A549 (cell line): Measurements from ENCODE around the gene GPX2. TPM values are rescaled to one million over a fixed set of nuclear protein-coding genes. Genes with fewer than 3 reads are reported as not detected.
"Not testable (repeated sequence)": the region's sequence is repeated elsewhere in the genome, so short reads cannot be mapped to it uniquely, and the experiment has no call there.

Experiments used
- ATAC-seq, 2 experiments: fragments of 200-7000 bp in 1 of 2; fragments of >200 bp in 1 of 2; cut with Nextera tagmentation in 1 of 2; cut with Tn5 transposase in 1 of 2; 3 replicates each; pipeline versions ENCODE4 v1.8.0 to v1.9.1; 2018 to 2020; ENCODE audit warnings: mild to moderate bottlenecking in 1 of 2, moderate library complexity in 1 of 2
- CTCF ChIA-PET: fragments of 300-600 bp; sonication (Branson Sonifier 250); formaldehyde crosslinking; extraction: SDS; loops from one replicate; lab custom pipeline; 2021; ENCODE audit warnings: antibody characterized with exemption, inconsistent platforms; lab: Yijun Ruan, JAX
- POLR2A ChIA-PET: fragments of 350-600 bp; formaldehyde crosslinking; extraction: SDS; loops from one replicate; lab custom pipeline; 2021; ENCODE audit warnings: antibody characterized with exemption, inconsistent platforms; lab: Yijun Ruan, JAX
- DNase-seq, 2 experiments: peaks; one replicate each; pipeline versions ENCODE4 v3.0.0 to v3.0.0-alpha.2; 2011 to 2016; ENCODE audit warnings: low read depth in 1 of 2, low spot score in 1 of 2
- FAIRE-seq: peaks from 2 replicates; lab custom pipeline; 2011; peaks lifted over from hg19 to GRCh38; lab: Jason Lieb, UNC
- H3K27ac ChIP-seq, 2 experiments: fragments of >200 bp; sonication (Bioruptor Twin); formaldehyde crosslinking; 3 replicates each; pipeline ENCODE4 v1.5.1; 2016 to 2017
- H3K4me1 ChIP-seq: fragments of >200 bp; sonication (Bioruptor Twin); formaldehyde crosslinking; 3 replicates; pipeline ENCODE4 v1.6.1; 2016
- H3K4me2 ChIP-seq: fragments of >200 bp; sonication (Bioruptor Twin); formaldehyde crosslinking; 3 replicates; pipeline ENCODE4 v1.6.1; 2016
- H3K4me3 ChIP-seq: fragments of >200 bp; sonication (Bioruptor Twin); formaldehyde crosslinking; 3 replicates; pipeline ENCODE4 v1.5.1; 2016
- H3K9me3 ChIP-seq: fragments of >200 bp; sonication (Bioruptor Twin); formaldehyde crosslinking; 3 replicates; pipeline ENCODE4 v1.6.1; 2016
- ATOH8 ChIP-seq: fragments of 250-450 bp; sonication (Bioruptor Pico); IDR thresholded peaks from 2 replicates; pipeline ENCODE4 v1.5.0; 2020; ENCODE audit warnings: low read depth, mild to moderate bottlenecking, moderate library complexity
- BCL3 ChIP-seq: fragments of >200 bp; sonication (Bioruptor Twin); formaldehyde crosslinking; IDR thresholded peaks from 3 replicates; pipeline ENCODE4 v1.6.1; 2016
- CBX8 ChIP-seq: fragments of 200-600 bp; sonication (generic); IDR thresholded peaks from 2 replicates; pipeline ENCODE4 v1.6.1; 2016
- CEBPB ChIP-seq, 2 experiments: fragments of >200 bp in 1 of 2; sonication (Bioruptor Twin) in 1 of 2; formaldehyde crosslinking in 1 of 2; IDR thresholded peaks; 2 replicates each; pipeline ENCODE4 v1.6.1; 2012 to 2016
- CHD2 ChIP-seq: fragments of 150-350 bp; IDR thresholded peaks from 2 replicates; pipeline ENCODE4 v1.6.1; 2014; ENCODE audit warnings: low read length; ENCODE audit not compliant: partially characterized antibody
- CTCF ChIP-seq: fragments of >200 bp; sonication (Bioruptor Twin); formaldehyde crosslinking; IDR thresholded peaks from 3 replicates; pipeline ENCODE4 v1.5.1; 2016
- EHF ChIP-seq: fragments of 250-450 bp; sonication (Bioruptor Pico); IDR thresholded peaks from 2 replicates; pipeline ENCODE4 v1.5.0; 2020; ENCODE audit warnings: mild to moderate bottlenecking
- ESRRA ChIP-seq: fragments of 150-350 bp; IDR thresholded peaks from 2 replicates; pipeline ENCODE4 v1.6.1; 2014; ENCODE audit warnings: mild to moderate bottlenecking, low read length, borderline replicate concordance
- HES2 ChIP-seq: fragments of >200 bp; sonication (Bioruptor Twin); formaldehyde crosslinking; IDR thresholded peaks from 2 replicates; pipeline ENCODE4 v1.6.1; 2016
- HMGXB4 ChIP-seq: fragments of 250-450 bp; sonication (Bioruptor Pico); IDR thresholded peaks from 2 replicates; pipeline ENCODE4 v1.5.0; 2021; ENCODE audit warnings: mild to moderate bottlenecking, moderate library complexity, borderline replicate concordance
- HOXA7 ChIP-seq: fragments of 250-450 bp; sonication (Bioruptor Pico); IDR thresholded peaks from 2 replicates; pipeline ENCODE4 v1.5.0; 2020; ENCODE audit warnings: mild to moderate bottlenecking, moderate library complexity
- KDM1A ChIP-seq: fragments of 200-600 bp; sonication (generic); IDR thresholded peaks from 2 replicates; pipeline ENCODE4 v1.6.1; 2016; ENCODE audit warnings: low read depth, mild to moderate bottlenecking
- MAX ChIP-seq: IDR thresholded peaks from 2 replicates; pipeline ENCODE4 v1.6.1; 2012
- MAZ ChIP-seq: fragments of 150-350 bp; IDR thresholded peaks from 2 replicates; pipeline ENCODE4 v1.6.1; 2014; ENCODE audit warnings: antibody characterized with exemption, low read depth, low read length, borderline replicate concordance
- MYC ChIP-seq: IDR thresholded peaks from 2 replicates; pipeline ENCODE4 v1.6.1; 2012; ENCODE audit warnings: mild to moderate bottlenecking, inconsistent platforms, low read length, improper control_type of control experiment, borderline replicate concordance
- RAD21 ChIP-seq, 2 experiments: fragments of >200 bp in 1 of 2; sonication (Bioruptor Twin) in 1 of 2; formaldehyde crosslinking in 1 of 2; IDR thresholded peaks in 1 of 2; conservative IDR thresholded peaks in 1 of 2; 2 replicates in 1 of 2; 3 replicates in 1 of 2; pipeline ENCODE4 v1.6.1; 2012 to 2018; ENCODE audit warnings: inconsistent platforms in 1 of 2
- RNF2 ChIP-seq: fragments of 200-600 bp; sonication (generic); IDR thresholded peaks from 2 replicates; pipeline ENCODE4 v1.6.1; 2016; ENCODE audit warnings: low read depth, mild to moderate bottlenecking, antibody characterized with exemption, moderate library complexity, borderline replicate concordance
- SMC3 ChIP-seq: fragments of >200 bp; sonication (Bioruptor Twin); formaldehyde crosslinking; IDR thresholded peaks from 3 replicates; pipeline ENCODE4 v1.6.1; 2018; ENCODE audit warnings: inconsistent platforms
- SREBF2 ChIP-seq: fragments of 450-650 bp; IDR thresholded peaks from 2 replicates; pipeline ENCODE4 v1.6.1; 2014; ENCODE audit warnings: mild to moderate bottlenecking, moderate library complexity
- TFCP2L1 ChIP-seq: fragments of 250-450 bp; sonication (Bioruptor Pico); IDR thresholded peaks from 2 replicates; pipeline ENCODE4 v1.5.0; 2021; ENCODE audit warnings: mild to moderate bottlenecking
- WGBS: methylation state at CpG from one replicate; pipeline ENCODE4 v1.1.6; 2017; ENCODE audit errors: missing lambda C conversion rate; 5-methylcytosine and 5-hydroxymethylcytosine counted together
- polyA plus RNA-seq, 4 experiments: library from polyadenylated mRNA; depleted of rRNA in 3 of 4; stranded (reverse); fragments of >200 nt; fragmentation: RNase III in 1 of 4; extraction: RNeasy Plus Mini Kit Qiagen cat#74134 plus additional on column Dnase treatment in 1 of 4; gene quantifications; 2 replicates in 3 of 4; 3 replicates in 1 of 4; pipeline ENCODE4 v1.2.3, GENCODE V29; 2011 to 2017

GPX2 gene
- polyA plus RNA-seq, 2 of the 4 experiments (the other 2 are of a cell fraction): 382 to 876 TPM

GRCh38 chr14:64914237-64915028, 28.1 kb downstream of the GPX2 start, which contains the start of gene CHURC1 (continued):
- peak; percentile 92 for TF ChIP-seq CHD2

- CTCF ChIA-PET: interaction anchor here (1.0 kb wide), 1 partner anchor 23 kb away, joined by 3 read pairs; no protein-coding TSS in a partner anchor
- H3K27ac ChIP-seq: peak overlapping the region; percentile 89 to 99
- H3K4me2 ChIP-seq: peak overlapping the region; percentile 82
- not testable (repeated sequence) for ATAC-seq, FAIRE-seq, DNase-seq, H3K9me3 ChIP-seq
- 72% methylated on average over 5 of the region's 5 CpGs for WGBS
- peak overlapping the region; percentile 98 for H3K4me3 ChIP-seq
- POLR2A ChIA-PET: interaction anchor here (0.6 kb wide), 1 partner anchor 354 kb away, joined by 6 read pairs; no protein-coding TSS in a partner anchor
- H3K4me1 ChIP-seq: peaks cover 21% of the 10 kb centered on the region
Measured at GRCh38 chr14:64913477-64913876, 29.1 kb downstream of the GPX2 start.

- H3K9me3 ChIP-seq: no peaks in the 10 kb centered on the region
- no peak overlapping the region for H3K4me3 ChIP-seq
- H3K4me2 ChIP-seq: no peak overlapping the region
- no peak overlapping the region for H3K27ac ChIP-seq
- no peak for ATAC-seq
- 2% methylated on average over 1 of the region's 1 CpG for WGBS
- CTCF ChIA-PET: interaction anchor here (1.0 to 2.5 kb wide), 7 partner anchors 15 to 111 kb away, joined by 3 to 36 read pairs (median 6); no protein-coding TSS in a partner anchor
- no peak for DNase-seq
- TF ChIP-seq BCL3 (no peak), ATOH8 (CRISPR knock-in tag) (no peak)
- no peak for FAIRE-seq
- POLR2A ChIA-PET: no interaction called here
- H3K4me1 ChIP-seq: peaks cover 10% of the 10 kb centered on the region
Measured at GRCh38 chr14:64912261-64912660, 30.3 kb downstream of the GPX2 start.

- Histone ChIP-seq H3K27ac (peak overlapping the region in 1 of 2 experiments; percentile 37; a peak in 1 of 6 replicates), H3K4me2 (peak overlapping the region; percentile 47), H3K4me1 (peaks cover 8% of the 10 kb centered on the region), H3K9me3 (no peaks in the 10 kb centered on the region), H3K4me3 (no peak overlapping the region)
- no peak for FAIRE-seq
- under 1% methylated on average over 3 of the region's 3 CpGs for WGBS
- ChIA-PET CTCF (interaction anchor here (0.6 to 2.6 kb wide), 41 partner anchors 8 to 567 kb away, joined by 3 to 36 read pairs (median 4); no protein-coding TSS in a partner anchor), POLR2A (interaction anchor here (1.6 kb wide), 1 partner anchor 371 kb away, joined by 4 read pairs; the partner anchor contains the start of gene HSPA2)
- peak in 1 of 2 experiments; percentile 19; a peak in 1 of 6 replicates for ATAC-seq
- DNase-seq: peak; percentile 30 to 60
- TF ChIP-seq RNF2 (no peak), CEBPB (IDR thresholded peaks at IDR 0.05) (no peak), CHD2 (no peak), TFCP2L1 (CRISPR knock-in tag) (no peak), ESRRA (no peak), CTCF (peak; percentile 74), KDM1A (no peak), HMGXB4 (CRISPR knock-in tag) (no peak), HES2 (no peak), SMC3 (peak; percentile 64), EHF (no peak), CBX8 (no peak), MAZ (no peak), SREBF2 (no peak), HOXA7 (no peak), MAX (no peak), ATOH8 (CRISPR knock-in tag) (no peak), MYC (no peak), RAD21 (conservative IDR thresholded peaks at IDR 0.05 in 1 of 2, IDR thresholded peaks at IDR 0.05 in 1 of 2) (peak; percentile 58 to 69)
Measured at GRCh38 chr14:64910847-64911495, 31.6 kb downstream of the GPX2 start.
